AG10803 (cell line): ENCODE measurements around the gene SESN3.
A peak's percentile ranks its signal among the peaks of the same experiment; 100 is the strongest.
"Not testable (repeated sequence)": the region's sequence is repeated elsewhere in the genome, so short reads cannot be mapped to it uniquely, and the experiment has no call there.

Source experiments
- DNase-seq: peaks from one replicate; pipeline ENCODE4 v3.0.0; 2010; ENCODE audit warnings: low read depth
- H3K4me3 ChIP-seq: 2 replicates; pipeline ENCODE4 v1.5.1; 2011; ENCODE audit warnings: mild to moderate bottlenecking, low read length, control low read depth
- CTCF ChIP-seq: conservative IDR thresholded peaks from 2 replicates; pipeline ENCODE4 v1.5.1; 2011; ENCODE audit warnings: mild to moderate bottlenecking, low read length, control low read depth, inconsistent platforms

The SESN3 gene

GRCh38 chr11:95255251-95256145 is 24.5 kb upstream of the SESN3 start:
- no peak for TF ChIP-seq CTCF
- no peak overlapping the region for H3K4me3 ChIP-seq
- DNase-seq = no peak

- no peak overlapping the region for H3K4me3 ChIP-seq
- no peak for DNase-seq
- TF ChIP-seq CTCF = no peak
Measured at GRCh38 chr11:95254716-95255115, 23.7 kb upstream of the SESN3 start.

- H3K4me3 ChIP-seq = peak overlapping the region; percentile 41
- TF ChIP-seq CTCF = no peak
- peak; percentile 84 for DNase-seq
Measured at GRCh38 chr11:95254131-95254704, 23.2 kb upstream of the SESN3 start.

- H3K4me3 ChIP-seq = no peak overlapping the region
- no peak for TF ChIP-seq CTCF
- no peak for DNase-seq
Measured at GRCh38 chr11:95253141-95253540, 22.1 kb upstream of the SESN3 start.

- no peak for TF ChIP-seq CTCF
- H3K4me3 ChIP-seq = no peak overlapping the region
- no peak for DNase-seq
Measured at GRCh38 chr11:95252586-95252985, 21.6 kb upstream of the SESN3 start.

GRCh38 chr11:95251896-95252295 is 20.9 kb upstream of the SESN3 start:
- not testable (repeated sequence) for DNase-seq, H3K4me3 ChIP-seq

- DNase-seq = no peak
- TF ChIP-seq CTCF = no peak
- H3K4me3 ChIP-seq = no peak overlapping the region
Measured at GRCh38 chr11:95248666-95249467, 17.9 kb upstream of the SESN3 start.
